ENCODE data around the gene TMED6.
A peak's percentile ranks its signal among the peaks of the same experiment; 100 is the strongest.
"Not testable (repeated sequence)": the region's sequence is repeated elsewhere in the genome, so short reads cannot be mapped to it uniquely, and the experiment has no call there.

The TMED6 gene

DNA sequence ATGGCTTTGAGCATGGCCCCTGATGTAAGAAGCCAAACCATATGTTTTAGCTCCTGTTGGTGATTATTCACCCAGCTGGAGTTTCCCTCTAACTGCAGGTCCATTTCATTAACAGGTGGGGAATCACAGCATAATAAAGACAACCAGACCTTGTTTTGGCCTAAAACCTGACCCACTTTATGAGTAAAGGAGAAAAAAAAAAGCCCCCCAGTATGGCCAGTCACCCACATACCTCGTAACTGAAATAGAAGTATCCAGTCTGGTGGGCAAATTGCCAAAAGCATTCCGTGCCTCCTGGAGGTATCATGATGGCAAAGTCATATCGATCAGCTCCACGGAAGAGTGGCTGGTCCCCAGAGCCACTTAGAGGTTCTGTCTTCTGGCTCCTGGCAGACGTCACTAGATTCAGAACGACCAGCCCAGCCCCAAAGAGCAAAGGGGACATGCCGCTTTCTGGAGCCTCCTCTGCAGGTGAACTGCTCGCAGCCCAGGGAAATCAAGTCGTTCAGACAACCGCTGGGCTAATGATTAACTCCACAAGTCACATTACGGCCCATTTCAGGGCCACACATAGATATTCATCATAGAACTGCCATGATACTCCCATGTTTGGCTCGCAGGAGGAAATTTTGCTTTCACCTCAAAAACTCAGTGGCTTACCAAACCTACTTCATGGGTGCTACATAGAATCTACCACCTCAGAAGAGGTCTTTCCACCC is at the start of gene TMED6:
Gene TMED6 (minus strand): TSS at position 478 of the 719 bp plus-strand sequence. CDS start 33 bp downstream, at position 445.
- no peak for DNase-seq

DNA sequence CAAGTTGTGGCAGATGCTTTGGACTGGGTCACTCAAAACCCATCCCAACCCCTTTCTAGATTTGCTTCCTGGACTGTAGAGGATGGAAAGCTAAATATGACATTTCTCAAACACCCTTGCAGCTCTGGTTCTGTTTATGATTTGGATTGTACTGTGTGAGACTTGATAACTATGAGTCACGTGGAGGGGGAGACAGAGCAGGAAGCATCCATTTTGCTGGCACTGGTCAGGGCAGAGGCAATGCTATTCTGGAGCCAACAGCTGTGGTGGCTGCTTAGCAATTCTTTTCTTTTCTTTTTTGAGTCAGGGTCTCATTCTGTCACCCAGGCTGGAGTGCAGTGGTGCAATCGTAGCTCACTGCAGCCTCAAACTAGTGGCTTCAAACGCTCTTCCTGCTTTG is 47.8 kb upstream of the TMED6 start:
- DNase-seq: peak; percentile 50

DNA sequence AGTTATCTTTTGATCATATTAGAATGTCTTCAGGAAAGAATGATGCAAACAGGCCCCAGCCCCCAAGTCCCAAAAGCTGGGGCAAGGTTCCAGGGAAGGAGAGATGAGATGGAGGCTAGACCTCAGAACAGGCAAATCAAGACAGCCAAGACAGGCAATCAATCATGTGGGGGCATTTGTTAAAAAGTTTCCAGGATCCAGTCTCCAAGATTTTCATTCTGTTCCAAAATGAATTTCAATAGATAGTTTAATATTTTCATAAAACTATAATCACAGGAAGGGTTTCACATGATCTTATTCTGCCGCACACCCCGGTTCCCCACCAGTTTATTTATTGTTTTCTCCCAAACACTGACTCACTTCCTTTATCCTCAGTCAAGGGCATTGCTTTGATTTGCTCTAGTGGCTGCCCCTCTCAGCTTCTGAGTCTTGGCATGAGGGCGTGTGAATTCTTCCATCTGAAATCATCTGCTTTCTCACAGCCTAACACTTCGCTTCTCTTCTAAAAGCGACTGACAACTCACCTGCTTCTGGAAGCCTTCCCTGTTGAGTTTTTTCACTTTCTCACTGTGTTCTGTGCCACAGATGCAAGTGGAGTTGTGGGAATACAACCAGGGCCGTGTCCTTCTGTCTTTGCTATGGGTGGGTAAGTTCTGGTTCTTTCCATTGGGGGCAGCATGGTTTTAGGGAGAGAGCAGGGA is 46.4 kb upstream of the TMED6 start:
- DNase-seq: peak; percentile 75

DNA sequence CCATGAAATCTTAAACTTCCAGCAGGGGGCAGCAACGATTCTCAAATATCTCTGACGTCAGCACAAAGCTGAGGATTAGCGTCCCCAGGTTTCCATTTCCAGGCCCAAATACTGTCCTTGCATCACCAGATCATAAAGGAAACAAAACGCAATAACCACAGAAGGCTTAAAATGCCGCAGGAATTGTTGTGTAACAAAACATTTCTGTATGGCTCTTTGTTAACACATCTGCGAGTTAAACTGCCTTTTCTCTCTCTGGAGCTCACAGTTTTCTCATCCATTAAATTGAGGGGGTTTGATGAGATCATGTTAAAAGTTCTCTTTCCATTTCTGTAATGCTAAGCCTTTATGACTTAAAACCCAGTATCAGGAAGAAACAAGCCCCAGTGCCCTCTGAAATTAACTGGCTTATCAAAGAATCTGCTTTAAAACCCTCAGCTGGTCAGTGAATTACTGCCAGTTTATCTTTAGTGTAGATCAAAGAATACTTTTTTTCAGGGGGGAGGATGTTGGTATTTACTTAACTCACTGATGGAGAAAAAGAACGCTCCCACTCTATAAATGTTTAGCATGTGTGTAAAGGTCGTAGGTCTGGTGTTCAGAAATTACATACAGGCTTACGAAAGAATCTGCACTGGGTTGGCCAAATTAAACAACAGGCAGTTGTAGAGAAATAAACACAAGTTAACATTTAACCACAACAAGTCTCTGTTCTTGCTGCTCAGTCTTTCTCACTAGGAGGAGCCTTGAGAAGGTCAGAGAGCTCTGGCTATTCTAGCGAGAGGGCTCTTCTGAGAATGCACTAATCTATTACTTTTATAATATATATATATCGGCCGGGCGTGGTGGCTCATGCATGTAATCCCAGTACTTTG is 44.8 kb upstream of the TMED6 start:
- peak; percentile 59 for DNase-seq

DNA sequence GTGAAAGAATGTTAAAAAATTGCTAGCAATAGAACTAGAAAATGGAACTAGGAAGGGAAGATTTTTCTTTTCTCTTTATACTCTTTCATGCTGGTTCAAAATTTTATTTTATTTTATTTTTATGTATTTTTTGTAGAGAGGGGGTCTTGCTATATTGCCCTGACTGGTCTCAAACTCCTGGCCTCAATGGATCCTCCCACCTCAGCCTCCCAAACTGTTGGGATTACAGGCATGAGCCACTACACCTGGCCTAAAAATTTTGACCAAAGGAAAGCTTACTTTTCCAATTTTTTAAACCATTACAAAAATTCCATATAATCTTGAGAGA is 44.2 kb upstream of the TMED6 start:
- DNase-seq: no peak

DNA sequence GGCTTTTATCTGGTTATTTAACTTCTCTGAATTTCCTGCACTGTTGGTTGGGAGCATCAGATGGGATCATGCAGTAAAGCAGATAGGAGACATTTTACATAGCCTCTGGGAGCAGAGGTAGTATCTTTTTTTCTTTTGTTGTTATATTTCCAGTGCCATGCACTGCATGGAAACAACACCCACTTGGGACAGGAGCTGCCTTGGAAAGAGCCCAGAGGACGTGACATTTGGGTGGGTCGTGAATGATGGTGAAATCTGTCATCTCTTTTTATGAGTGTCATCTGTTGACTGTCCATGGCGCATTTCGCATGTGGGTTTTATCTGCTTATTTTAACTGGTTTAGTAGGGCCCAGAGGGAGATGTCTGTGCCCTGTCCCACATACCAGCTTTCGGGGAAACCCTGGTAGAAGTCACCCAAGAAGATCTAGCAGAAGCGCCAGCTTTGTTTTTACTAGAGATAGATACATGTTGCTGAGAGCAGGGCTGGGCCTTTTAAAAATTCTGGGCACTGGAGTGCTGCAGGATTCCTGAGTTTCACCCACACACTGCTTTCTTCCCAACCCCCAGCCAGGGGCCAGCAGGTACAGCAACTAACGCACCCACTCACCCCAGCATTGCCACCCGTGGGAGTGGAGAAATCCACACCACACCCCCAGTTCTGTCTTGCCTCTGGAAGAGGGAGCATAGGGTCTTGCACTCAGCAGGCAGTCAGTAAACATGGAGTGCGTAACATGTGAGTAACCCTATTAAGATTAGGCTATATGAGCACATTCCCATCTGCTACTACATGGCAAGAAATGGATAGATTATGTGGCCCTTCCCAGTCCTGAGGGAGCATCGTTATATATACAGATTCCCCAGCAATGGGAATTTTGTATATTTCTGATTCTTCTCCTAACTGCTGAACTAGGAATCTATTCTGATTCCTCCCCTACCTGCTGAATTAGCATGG is 42.6 kb upstream of the TMED6 start:
- DNase-seq: no peak

DNA sequence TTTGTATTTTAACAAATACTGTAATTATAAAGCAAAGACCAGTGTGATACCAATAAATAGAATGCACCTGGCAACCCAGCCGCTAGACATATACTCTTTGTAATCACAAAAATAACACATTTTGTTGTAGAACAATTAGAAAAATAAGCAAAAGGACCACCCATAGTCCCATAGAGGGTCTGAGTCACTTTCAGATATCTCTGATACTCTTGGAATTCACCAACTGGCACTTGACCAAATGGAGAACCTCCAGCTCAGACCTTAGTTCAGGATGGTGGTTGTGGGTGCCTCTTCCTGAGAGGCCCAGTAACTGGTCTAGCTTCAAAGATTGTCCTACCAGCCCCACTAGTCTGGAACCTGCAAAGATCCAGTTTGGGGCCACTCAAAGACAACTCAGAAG is 35.0 kb upstream of the TMED6 start:
- DNase-seq: peak; percentile 31

DNA sequence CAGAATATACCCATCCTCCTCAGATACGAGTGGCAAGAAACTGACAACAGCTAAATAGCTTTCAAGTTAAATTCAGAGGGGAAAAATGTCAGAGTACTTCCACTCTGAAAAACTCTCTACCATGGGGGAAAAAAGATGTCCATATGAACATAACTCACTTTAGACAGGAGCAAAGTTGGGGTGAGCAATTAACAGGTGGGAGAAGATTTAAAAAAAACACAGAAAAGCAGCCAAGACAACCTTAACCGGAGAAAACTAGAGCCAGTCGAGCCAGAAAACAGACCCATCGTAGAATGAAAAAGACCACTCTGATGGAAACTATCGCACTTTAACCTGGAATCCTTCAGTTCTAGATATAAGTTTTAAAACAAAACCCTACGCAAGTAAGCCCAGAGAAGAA is 33.4 kb upstream of the TMED6 start:
- no peak for DNase-seq

DNA sequence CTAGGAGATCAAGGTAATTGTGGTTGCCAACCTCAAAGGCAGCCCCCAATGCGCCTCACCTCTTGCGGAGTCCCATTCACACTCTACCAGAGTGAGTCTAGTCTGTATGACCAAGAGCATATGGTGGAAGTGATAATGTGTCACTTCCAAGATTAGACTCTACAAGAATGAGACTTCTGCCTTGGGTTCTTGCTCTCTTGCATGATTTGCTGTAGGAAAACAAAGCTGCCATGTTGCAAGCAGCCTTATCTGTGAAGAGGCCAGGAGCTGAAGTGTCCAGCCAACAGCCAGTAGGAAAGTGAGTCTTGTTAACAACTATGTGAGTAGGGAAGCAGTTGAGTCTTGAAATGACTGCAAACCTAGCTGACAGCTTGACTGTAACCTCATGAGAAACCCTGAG is 30.8 kb upstream of the TMED6 start:
- no peak for DNase-seq

DNA sequence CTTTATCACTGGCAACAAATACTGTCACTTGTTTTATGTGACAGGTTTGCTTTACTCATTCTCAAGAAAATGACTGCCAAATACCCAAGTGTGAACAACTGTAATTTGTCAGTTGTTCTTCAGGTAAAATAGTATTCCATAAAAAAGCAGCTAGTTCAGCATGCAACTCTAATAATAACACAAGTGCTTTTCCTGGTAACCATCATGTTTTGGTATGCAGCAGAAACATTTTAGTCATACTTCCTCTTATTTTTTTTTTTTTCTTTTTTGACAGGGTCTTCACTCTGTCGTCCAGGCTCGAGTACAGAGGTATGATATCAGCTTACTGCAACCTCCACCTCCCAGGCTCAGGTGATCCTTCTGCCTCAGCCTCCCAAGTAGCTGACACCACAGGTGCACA is 29.6 kb upstream of the TMED6 start:
- no peak for DNase-seq

DNA sequence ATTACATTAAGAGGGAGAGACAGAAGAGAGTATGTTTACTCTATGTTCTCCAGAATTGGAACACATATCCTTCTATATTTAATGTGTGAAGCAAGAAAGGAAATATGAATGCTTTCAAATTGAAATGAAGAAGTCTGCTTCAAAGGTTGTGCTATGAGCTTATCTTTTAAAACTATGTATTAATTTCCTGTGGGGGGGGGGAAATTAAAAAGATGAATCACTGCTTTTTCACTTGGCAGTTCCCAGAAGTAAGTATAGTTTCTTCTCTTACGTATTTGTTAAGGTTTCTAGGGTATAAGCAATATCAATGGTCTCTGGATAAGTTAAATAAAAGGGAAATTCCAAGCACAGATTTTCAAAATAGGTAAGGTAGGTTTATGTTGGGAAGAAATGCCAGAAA is 27.2 kb upstream of the TMED6 start:
- no peak for DNase-seq

DNA sequence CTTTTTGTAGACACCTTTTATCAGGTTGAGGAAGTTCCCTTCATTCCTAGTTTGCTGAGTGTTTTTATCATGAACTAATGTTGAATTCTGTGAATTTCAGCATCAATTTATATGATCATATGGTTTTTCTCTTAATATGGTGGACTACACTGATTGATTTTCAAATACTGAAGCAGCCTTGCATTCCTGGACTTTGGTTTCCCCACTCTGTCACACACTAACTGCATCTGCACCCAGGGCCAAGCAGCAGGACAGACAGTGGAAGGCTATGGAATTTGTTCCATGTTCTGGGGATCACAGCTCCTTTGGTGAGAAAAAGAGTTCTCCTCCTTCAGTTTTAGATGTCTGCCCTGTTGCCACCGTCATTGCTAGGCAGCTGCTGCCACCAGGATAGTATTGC is 26.4 kb upstream of the TMED6 start:
- no peak for DNase-seq

DNA sequence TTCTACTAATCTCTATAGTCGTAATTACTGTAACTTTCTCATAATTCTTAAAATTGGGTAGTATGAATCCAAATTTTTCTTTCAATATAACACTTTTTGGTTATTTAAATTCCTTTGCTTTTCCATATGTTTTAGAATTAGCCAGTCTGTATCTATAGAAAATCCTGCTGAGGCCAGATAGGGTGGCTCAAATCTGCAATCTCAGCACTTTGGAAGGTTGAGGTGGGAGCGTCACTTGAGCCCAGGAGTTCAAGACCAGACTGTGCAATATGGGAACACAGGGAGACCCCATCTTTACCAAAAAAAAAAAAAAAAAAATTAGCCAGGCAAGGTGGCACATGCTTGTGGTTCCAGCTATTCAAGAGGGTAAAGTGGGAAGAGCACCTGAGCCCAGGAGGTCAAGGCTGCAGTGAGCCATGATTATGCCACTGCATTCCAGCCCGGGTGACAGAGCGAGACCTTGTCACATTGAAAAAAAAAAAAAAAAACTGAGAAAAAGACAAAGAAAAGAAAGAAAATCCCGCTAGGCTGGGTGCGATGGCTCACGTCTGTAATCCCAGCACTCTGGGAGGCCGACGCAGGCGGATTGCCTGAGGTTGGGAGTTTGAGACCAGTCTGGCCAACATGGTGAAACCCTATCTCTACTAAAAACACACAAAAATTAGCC is 24.9 kb upstream of the TMED6 start:
- DNase-seq: no peak

DNA sequence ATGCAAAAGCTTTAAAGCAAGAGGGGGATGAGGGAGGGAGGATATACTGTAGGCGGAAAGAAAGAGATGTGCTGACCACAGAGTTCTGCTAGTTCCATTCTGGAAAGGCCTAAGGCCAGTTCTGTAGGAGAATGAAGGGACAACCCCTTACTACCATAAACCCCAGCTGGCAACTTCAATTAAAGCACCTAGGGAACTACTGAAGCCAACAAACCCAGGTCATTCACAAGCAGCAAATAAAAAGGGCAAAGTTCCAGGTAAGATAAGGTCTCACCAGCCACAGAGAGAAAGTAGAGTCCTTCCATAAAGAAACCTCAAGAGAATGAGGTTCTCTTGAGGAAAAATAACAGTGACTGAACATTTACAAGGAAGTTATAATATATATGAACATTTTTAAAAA is 21.4 kb upstream of the TMED6 start:
- DNase-seq: no peak

DNA sequence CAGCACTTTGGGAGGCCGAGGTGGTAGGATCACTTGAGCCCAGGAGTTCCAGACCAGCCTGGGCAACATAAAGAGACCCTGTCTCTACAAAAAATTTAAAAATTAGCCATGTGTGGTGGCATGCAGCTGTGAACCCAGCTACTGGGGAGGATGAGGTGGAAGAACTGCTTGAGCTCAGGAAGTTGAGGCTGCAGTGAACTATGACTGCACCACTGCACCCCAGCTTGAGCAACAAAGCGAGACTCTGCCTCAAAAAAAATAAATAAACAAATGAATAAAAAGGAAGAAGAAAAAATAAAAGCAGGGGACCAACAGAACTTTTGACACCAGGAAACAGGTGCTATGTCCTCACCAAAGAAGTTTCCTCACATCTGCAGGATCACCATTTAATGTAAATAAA is 20.0 kb upstream of the TMED6 start:
- DNase-seq: no peak

DNA sequence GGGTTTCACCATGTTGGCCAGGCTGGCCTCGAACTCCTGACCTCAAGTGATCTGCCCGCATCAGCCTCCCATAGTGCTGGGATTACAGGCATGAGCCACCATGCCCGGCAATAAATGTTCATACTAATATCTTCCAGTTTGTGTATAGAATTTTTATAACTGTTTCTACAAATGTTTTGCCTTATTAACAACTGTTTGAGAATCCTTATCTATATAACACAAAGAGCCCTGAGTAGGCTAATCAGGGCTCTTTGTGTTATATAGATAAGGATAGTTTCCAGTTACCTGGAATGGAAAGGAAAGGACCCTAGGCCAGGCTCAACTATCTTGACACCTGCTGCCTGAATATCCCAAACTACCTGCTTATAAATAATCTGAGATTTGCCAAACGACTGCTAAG is 17.3 kb upstream of the TMED6 start:
- DNase-seq: no peak

DNA sequence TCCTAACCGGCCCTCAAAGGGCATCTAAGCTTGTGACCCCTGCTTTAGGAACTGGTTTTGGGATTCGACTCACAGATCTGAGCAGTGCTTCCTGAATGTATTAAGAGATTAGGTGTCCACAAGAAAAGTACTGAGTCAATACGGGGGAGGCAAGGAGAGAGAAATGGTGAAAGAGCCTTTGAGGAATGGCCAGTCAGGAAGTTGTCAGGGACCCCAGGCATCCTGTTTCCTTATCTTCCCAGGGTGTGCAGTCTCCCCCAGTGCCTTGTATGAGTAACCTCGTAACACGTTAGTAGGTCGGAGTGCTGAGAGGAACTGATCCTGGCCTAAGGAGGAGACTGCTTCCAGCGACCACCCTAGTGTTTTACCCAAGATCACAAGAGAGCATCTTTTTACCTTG is 16.4 kb upstream of the TMED6 start:
- peak; percentile 91 for DNase-seq

DNA sequence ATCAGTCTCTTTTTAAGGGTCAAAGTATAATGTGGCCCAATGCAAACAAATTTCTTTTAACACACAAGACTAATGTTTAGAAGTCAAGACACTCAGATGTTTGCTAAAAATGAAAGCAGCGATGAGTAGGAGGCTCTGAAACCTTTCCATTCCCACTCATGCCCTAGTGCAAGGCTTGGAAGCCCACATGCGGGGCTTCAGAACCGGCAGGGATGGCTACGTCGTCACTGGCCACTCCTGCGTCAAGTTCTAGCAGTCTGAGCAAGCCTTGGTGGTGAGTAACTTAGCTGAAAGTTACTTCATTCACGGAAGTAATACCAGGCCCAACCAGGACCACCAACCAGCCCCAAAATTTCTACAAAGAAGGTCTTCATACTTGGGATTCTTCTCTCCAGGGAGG is 14.8 kb upstream of the TMED6 start:
- DNase-seq: no peak

DNA sequence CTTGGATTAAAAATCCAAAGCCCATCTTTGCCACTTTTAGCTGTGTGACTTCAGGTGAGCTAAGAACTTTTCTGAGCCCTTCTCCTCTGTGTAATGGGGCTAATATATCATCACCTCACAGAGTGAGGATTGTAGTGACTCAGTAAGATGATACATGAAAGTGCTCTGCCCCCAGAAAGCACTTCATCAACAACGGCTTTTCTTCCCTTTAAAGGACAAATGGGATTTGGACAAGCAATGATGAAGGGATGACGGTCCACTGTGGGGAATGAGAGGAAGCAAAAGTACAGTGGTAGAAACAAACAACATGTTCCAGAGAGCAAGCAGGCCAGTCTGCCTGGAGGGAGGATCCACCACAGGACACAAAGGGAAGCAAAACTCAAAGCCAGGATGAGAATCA is 14.3 kb upstream of the TMED6 start:
- no peak for DNase-seq

DNA sequence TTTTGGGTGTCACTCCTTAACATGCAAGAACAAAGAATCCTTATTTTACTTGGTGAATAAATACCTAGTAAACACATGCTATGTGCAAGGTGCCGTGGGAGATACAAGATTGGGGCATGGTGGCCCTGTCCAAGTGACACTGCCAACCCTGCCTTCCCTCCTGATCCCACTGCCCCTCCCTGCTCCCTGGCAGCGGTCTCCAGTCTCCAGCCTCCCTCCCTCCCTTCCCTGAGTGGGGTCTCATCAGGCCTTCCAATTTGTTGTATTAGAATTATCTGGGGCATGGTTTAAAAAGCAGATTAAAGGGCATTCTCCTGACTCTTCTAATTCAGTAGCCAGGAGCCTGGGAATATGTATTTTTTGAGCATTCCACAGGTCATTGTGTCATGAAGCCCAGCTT is 12.5 kb upstream of the TMED6 start:
- DNase-seq: no peak

DNA sequence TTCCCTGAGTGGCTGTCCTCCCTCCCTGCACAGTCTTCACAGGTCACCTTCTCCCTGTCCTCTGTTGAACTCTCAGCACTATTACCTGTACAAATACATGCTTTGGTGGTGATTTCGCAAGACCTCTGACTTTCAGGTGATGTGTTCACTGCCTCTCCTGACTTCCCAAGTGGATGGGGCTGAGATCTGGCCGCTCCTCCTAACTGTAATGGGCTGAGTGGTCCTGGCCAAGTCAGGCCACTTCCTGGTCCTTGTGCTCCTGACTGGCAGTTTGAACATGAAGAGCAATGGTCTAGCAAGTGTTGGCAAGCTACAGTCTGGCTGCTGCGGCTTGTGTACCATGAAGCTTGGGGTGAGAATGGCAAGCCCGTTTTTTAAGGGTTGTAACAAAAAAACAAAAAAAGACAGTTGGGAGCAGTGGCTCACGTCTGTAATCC is 11.7 kb upstream of the TMED6 start:
- DNase-seq: no peak

DNA sequence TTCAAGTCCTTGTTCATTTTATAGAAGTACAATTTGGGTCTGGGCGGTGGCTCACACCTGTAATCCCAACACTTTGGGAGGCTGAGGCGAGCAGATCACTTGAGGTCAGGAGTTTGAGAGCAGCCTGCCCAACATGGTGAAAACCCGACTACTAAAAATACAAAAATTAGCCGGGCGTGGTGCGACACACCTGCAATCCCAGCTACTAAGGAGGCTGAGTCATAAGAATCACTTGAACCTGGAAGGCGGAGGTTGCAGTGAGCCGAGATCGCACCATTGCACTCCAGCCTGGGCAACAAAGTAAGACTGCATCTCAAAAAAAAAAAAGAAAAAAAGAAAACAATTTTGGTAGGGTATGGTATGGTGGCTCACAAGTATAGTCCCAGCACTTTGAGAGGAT is 8.5 kb upstream of the TMED6 start:
- not testable (repeated sequence) for DNase-seq
